CD4-positive, alpha-beta T cell treated with Interleukin-17A for 4 hours (primary cell): ENCODE results near the gene KRTAP5-3.
"Not testable (repeated sequence)": the region's sequence is repeated elsewhere in the genome, so short reads cannot be mapped to it uniquely, and the experiment has no call there.

Source experiments
- DNase-seq: peaks from one replicate; pipeline ENCODE4 v3.0.0-alpha.2; 2020; ENCODE audit warnings: mixed read lengths

Gene KRTAP5-3

GRCh38 chr11:1575756-1576155, 32.5 kb downstream of the KRTAP5-3 start:
- DNase-seq: not testable (repeated sequence)

GRCh38 chr11:1574933-1575242, 33.4 kb downstream of the KRTAP5-3 start:
- no peak for DNase-seq

GRCh38 chr11:1574238-1574932, 33.9 kb downstream of the KRTAP5-3 start:
- DNase-seq: peak; percentile 69

DNA sequence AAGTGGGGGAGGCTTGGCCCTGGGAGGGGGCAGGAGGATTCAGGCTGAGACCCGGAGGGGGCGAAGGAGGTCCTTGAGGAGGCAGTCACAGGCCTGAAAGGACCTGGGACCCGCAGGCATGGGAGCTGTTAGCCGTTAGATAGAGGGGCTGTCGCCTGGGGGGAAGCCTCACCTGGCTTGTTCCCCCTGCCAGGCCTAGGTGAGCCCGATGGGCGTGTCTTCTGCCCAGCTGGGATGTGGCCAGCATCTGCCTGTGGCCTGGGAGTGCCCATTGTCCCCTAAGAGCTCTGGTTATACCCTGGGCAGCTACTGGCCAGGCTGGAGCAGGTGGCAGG, 34.4 kb downstream of the KRTAP5-3 start:
- no peak for DNase-seq

GRCh38 chr11:1573077-1573902, 35.0 kb downstream of the KRTAP5-3 start:
- peak; percentile 42 for DNase-seq

DNA sequence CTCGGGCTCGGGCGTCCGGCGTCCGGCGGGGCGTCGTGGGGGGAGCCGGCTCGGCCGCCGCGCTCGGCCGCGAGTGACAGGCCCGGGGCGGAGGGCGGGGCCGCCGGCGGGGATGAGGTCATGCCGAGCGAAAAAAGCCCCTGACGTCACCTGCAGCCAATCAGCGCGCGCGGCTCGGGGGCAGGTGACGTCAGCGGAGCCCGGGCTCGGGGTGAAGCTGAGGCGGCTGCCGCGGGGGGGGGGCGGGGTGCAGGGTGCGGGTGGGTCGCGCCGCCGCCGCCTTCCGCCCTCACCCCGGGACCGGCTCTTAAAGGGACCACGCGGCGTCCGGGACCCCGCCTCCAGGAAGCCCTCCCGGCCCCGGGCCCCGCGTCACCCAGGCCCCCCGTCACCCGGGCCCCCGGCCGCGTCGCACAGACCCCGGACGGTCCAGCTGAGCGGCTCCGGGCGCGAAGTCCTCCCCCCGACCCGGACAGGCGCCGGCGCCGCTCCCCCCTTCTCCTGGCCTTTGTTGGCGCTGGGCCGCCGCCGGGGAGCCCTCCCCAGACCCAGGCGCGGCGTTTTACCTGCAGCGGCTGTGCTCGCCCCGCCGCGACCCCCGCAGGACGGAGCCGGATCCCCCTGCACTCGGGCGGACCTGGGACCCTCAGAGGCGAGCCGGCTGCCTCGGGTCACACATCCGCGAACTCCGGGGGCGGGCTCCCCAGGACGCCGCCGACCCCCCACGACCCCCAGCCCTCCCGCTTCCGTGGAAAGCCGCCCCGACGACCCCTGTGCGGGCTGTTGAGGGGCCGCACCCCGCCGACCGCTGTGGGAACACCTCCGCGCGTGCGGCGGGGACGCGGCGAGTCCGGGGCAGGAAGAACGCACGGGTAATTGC, 35.8 kb downstream of the KRTAP5-3 start, which contains the start of gene DUSP8:
Gene DUSP8, minus strand, starts transcription at position 75 of the 880 bp plus-strand sequence. CDS start 6,445 bp downstream, outside the sequence.
- DNase-seq: peak; percentile 97

GRCh38 chr11:1571760-1572196, 36.5 kb downstream of the KRTAP5-3 start:
- DNase-seq: no peak

DNA sequence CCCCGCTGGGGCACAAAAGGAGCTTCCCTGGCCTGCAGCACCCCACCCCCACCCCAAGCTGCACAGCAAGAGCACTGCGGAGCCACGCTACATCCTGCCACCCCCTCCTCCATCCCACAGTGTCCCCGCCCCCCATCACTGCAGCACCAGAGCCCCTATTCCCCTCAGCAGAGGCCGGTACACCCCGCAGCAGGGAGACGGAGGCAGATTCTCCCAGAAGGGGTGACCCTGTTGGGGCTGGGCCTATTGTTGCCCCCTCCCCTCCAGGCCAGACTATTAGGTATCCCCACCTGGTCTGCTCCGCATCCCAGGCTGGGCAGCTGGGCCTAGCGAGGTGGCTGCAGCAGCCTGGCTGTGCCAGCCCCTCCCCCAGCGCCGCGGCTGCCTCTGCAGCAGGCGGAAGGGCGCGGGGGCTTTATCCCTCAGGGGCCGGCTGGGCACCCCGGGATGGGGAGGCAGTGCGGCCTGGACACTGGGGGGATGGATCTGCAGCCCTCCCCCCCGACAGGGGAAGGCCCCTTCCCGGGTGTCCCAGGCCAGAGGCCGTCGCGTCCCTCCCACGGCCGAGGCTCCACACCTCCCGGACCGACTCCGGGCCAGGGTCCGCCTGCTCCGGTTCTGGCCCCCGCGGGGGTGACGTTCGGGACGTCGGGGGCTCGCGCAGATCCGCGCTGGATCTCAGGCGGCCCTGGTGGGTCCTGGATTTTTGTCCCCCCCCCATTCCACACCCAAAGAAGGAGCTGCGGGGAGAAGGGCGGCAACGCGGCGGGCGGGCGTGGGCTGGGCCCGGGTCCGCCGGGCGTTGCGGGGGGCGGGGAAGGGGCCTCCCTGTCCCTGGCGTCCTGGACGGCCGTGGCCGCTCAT, 37.1 kb downstream of the KRTAP5-3 start:
- peak; percentile 66 for DNase-seq

- no peak for DNase-seq
Measured at GRCh38 chr11:1570531-1570895, 37.8 kb downstream of the KRTAP5-3 start.

GRCh38 chr11:1570001-1570453, 38.2 kb downstream of the KRTAP5-3 start:
- DNase-seq: no peak

- DNase-seq: no peak
Measured at GRCh38 chr11:1569251-1569780, 38.9 kb downstream of the KRTAP5-3 start.

DNA sequence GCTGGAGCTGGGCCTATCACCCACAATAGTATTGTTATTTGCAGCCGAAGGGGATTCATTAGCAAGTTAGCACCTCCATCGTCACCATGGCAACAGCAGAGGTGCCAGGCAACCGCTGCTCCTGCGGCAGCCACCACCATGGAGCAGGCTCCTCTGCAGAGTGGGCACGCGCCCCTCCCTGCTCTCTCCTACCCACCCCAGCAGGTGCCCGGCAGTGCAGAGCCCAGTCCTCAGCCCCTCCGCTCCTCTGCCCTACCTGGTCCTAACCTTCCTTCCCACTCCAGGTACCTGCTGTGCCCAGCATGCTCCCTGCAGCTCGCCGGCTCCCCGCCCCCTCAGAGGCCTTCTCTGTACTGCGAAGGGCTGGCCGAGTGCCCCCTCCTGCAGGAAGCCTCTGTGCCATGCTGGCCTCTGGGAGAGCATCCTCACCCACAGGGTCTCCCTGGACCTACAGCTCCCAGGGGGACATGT, 39.8 kb downstream of the KRTAP5-3 start:
- no peak for DNase-seq

DNA sequence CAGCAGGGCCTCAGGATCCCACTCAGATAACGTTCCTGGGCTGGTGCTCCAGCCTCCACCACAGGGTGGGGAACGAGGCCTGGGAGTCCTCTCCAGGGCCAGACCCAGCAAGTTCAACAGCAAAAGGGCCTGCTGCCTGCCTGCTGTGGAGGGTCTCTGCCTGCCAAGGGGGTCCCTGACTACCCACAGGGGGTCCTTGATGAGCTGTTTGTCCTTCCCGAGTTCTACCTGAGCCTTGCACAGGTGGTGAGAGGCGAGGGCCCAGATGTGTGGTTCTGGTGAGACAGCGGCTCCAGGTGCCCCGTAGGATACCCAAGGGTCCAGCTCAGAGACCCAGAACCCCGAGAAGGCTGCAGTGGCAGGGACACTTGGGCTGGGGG, 40.6 kb downstream of the KRTAP5-3 start:
- DNase-seq: no peak

DNA sequence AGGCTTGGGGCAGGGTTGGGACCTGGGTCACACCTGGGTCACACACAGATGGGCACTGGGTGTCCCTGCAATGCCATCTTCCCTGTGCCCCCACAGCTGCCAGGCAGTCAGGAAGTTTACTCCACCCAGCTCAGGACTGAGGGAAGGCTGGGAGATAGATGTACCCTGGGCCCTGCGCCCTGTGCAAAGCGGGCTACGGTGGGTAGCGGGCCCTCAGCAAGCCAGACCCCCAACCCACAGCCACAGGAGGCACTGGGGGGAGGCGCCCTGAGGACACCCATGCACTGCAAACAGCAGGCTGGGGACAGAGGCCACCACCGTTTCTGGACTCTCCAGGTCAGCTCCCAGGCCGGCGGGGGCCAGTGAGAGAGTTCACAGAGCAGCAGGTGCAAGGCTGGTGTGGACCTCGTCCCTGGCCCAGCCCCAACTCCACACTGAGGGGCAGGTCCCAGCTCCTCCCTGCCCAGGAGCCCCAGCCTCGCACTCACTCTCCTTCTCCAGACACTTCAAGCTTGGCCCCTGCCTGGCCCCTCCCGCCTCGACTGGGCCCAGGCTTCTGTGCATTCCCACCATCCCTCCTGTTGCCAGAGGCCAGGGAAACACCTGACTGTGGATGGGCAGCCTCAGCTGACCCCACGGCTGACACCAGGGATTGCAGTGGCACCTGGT, 41.1 kb downstream of the KRTAP5-3 start:
- DNase-seq: no peak

DNA sequence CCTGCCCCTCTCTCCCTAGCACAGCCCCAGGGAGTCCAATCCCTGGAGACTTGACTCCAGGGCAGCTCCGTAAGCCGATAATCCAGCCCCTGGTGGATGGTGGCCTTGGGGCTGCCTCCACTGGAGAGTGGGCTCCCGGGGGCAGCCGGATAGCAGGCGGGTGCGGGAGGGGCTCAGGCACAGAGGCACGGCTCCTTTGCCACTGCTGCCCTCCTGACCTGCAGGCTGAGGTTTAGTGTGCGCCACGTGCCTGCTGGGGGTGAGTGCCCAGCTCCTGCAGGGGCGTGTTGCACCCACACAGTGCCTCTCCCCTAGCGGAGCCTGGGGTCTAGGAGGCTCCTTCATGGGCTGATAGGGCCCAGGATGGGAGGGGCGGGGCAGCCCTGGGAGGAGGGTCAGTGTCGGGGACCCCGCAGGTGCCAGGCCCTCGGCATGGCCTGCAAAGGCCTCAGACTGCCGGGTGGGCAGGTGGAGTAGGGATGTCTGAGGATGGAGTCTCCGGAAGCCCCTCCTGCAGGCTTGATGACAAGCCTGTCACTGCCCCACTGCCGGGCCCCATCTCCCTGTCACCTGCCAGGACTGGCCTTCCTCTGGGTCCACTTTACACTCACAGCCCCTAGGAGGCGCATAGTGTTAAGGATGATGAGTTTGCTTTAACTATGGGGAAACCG, 41.7 kb downstream of the KRTAP5-3 start:
- DNase-seq: no peak

DNA sequence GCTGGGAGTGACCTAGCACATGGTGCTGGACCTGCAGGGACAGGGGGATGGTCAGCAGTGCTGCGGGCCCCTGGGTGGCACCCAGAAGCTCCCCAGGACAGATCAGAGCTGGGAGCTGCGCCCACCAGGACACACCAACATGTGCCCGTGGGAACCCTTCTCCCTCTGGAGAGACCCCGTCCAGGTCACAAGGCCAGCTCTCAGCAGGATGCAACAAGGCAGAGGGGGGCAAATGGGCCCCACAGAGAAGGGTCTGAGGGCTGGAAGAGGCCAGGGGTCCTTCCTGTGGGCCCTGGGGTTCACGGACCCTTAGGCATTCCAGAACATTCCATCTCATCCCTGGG, 42.4 kb downstream of the KRTAP5-3 start:
- no peak for DNase-seq

DNA sequence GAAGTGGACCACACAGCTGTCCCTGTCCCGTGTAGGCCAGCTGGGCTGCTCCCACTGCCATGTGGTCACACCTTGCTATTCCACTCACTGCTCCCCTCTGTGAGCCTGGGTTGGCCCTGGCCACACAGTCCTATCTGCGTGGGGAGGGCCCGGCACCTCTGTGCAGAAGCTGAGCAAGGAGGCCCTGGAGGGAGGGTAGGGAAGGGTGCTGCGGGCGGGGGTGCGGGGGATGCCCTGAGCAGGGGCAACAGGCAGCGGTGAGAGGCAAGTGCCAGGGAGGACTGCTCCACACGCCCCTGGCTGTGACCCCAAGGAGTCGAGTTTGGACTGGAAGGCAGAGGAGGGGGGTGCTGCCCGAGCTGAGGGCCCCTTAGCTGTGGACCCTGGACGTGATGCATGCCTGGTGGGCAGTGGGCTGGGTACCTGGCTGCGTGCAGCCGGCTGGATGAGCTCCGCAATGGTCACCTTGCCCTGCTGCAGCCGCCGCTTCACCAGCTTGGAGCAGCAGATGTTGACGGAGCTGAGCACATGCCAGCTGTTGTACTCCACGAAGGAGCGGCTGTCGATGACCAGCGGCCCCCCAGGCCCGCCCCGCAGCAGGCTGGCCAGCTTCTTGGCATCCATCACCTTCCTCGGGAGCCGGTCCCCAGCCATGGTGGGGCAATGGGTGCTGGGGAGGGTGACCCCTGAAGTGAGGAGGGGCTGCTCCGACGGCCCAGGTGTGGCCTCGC, 42.9 kb downstream of the KRTAP5-3 start:
- no peak for DNase-seq

DNA sequence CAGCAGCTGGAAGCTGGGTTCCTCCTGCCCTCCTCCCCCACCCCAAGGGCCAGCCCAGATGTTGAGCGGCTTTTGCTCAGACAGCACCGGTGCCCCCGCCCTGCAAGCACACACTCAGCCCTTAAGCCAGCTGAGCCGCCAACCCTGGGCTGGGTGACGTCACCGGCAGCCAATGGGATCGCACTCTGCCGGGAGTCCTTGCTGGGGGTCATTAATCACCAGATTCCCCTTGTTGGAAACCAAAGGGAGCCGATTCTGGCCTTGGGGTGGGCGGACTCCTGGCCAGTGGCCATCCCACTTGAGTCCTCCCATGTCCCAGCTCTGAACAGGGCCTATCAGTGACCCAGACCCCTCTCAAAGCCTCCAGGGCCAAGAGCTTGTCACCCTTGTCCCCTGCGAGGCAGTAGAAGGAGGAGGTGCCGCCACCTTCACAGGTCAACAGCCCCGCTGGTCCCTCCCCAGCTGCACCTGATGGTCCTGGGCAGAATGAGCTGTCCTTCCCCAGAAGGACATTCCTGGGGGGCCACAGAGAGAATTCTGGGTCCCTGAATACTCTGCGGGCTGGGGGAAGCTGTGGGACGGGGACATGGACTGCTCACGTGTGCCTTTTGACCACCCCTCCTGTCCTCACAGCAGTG, 43.6 kb downstream of the KRTAP5-3 start:
- peak; percentile 12 for DNase-seq

GRCh38 chr11:1563697-1564534, 44.3 kb downstream of the KRTAP5-3 start:
- no peak for DNase-seq
